Fibroblast of lung (primary cell): ENCODE results near the gene SRPK2. TPM values are rescaled to one million over a fixed set of nuclear protein-coding genes. Genes with fewer than 3 reads are reported as not detected.
"Not testable (repeated sequence)": the region's sequence is repeated elsewhere in the genome, so short reads cannot be mapped to it uniquely, and the experiment has no call there.

Experiments used
- DNase-seq, 2 donors: peaks; one replicate each; pipeline versions ENCODE4 v3.0.0 to v3.0.0-alpha.2; 2010; ENCODE audit warnings: low read depth in 2 of 2
- H2AFZ ChIP-seq: 2 replicates; pipeline ENCODE4 v1.5.1; 2012; ENCODE audit warnings: low read length, control low read depth, inconsistent platforms
- H3K27ac ChIP-seq: 2 replicates; pipeline ENCODE4 v1.5.1; 2011; ENCODE audit warnings: low read length, control low read depth; ENCODE audit not compliant: insufficient read depth
- H3K27me3 ChIP-seq: 2 replicates; pipeline ENCODE4 v1.5.1; 2011; ENCODE audit warnings: mild to moderate bottlenecking, low read length; ENCODE audit not compliant: control insufficient read depth, insufficient read depth
- H3K36me3 ChIP-seq: 2 replicates; pipeline ENCODE4 v1.5.1; 2011; ENCODE audit warnings: low read length; ENCODE audit not compliant: control insufficient read depth, insufficient read depth
- H3K4me1 ChIP-seq: 2 replicates; pipeline ENCODE4 v1.5.1; 2011; ENCODE audit warnings: low read length; ENCODE audit not compliant: control insufficient read depth, insufficient read depth; ENCODE audit errors: extremely low read depth
- H3K4me2 ChIP-seq: 2 replicates; pipeline ENCODE4 v1.5.1; 2011; ENCODE audit warnings: low read length, control low read depth; ENCODE audit not compliant: insufficient read depth; ENCODE audit errors: extremely low read depth
- H3K4me3 ChIP-seq, 4 experiments: fragments of 200-600 bp in 1 of 4; sonication (generic) in 1 of 4; replicated peaks in 1 of 4; 2 replicates each; pipeline ENCODE4 v1.5.1; 2011 to 2016; ENCODE audit warnings: low read length in 4 of 4, low read depth in 3 of 4, mild to moderate bottlenecking in 3 of 4, control low read depth in 2 of 4, inconsistent platforms in 1 of 4, mixed read lengths in 1 of 4; ENCODE audit not compliant: insufficient read depth in 1 of 4; ENCODE audit errors: control extremely low read depth in 1 of 4
- H3K79me2 ChIP-seq: 2 replicates; pipeline ENCODE4 v1.5.1; 2012; ENCODE audit warnings: mild to moderate bottlenecking, low read length, inconsistent platforms; ENCODE audit not compliant: control insufficient read depth, insufficient read depth
- H3K9ac ChIP-seq: 2 replicates; pipeline ENCODE4 v1.5.1; 2011; ENCODE audit warnings: mild to moderate bottlenecking, low read length, control low read depth; ENCODE audit not compliant: insufficient read depth
- H3K9me3 ChIP-seq: 2 replicates; pipeline ENCODE4 v1.5.1; 2012; ENCODE audit warnings: low read depth, low read length; ENCODE audit not compliant: control insufficient read depth, insufficient read depth
- H4K20me1 ChIP-seq: 2 replicates; pipeline ENCODE4 v1.5.1; 2011; ENCODE audit warnings: low read length; ENCODE audit not compliant: control insufficient read depth, insufficient read depth; ENCODE audit errors: extremely low read depth
- CTCF ChIP-seq, 2 donors: IDR thresholded peaks in 1 of 2; conservative IDR thresholded peaks in 1 of 2; 1 replicate in 1 of 2; 2 replicates in 1 of 2; pipeline ENCODE4 v1.5.1; 2011 to 2012; ENCODE audit warnings: low read length in 2 of 2, control low read depth in 1 of 2, inconsistent platforms in 1 of 2, low read depth in 1 of 2, mild to moderate bottlenecking in 1 of 2
- EZH2 ChIP-seq: IDR thresholded peaks from 2 replicates; pipeline ENCODE4 v1.5.1; 2012; ENCODE audit warnings: low read length, control low read depth, mild to moderate bottlenecking; ENCODE audit errors: missing control alignments
- polyA minus RNA-seq: library from RNA; depleted of rRNA, polyadenylated mRNA; stranded (reverse); fragments of >200 nt; gene quantifications from 2 replicates; pipeline ENCODE4 v1.2.3, GENCODE V29; 2011; ENCODE audit warnings: low replicate concordance
- polyA plus RNA-seq, 2 donors: library from polyadenylated mRNA; depleted of rRNA in 1 of 2; stranded (reverse) in 1 of 2; unstranded in 1 of 2; fragments of >200 nt; gene quantifications; 2 replicates each; pipeline ENCODE4 v1.2.1, GENCODE V29; 2011 to 2012; ENCODE audit warnings: missing spikeins in 1 of 2
- total RNA-seq: library from RNA; depleted of rRNA; stranded (reverse); fragments of >200 nt; gene quantifications from 2 replicates; pipeline ENCODE4 v1.2.1, GENCODE V29; 2014

SRPK2 gene
- total RNA-seq, result 45.5 and 61.8 TPM in 2 replicates
- 21.8 and 27.8 TPM in 2 replicates for polyA plus RNA-seq
- 28.9 and 34.9 TPM in 2 replicates for polyA plus RNA-seq (2012)
- polyA minus RNA-seq, result 16.4 and 21.1 TPM in 2 replicates

GRCh38 chr7:105388356-105389087 lies at the start of gene SRPK2:
Gene SRPK2, minus strand, starts transcription at chr7:105388921.
- Histone ChIP-seq H3K4me3 (peak within 1 kb of the TSS; percentile 75 to 86 (median 84)), H2AFZ (peak within 1 kb of the TSS; percentile 73), H3K36me3 (no peaks in the 10 kb centered on the region), H3K27me3 (no peaks in the 10 kb centered on the region), H3K4me1 (no peaks in the 10 kb centered on the region), H3K9me3 (no peaks in the 10 kb centered on the region), H3K9ac (peak within 1 kb of the TSS; percentile 76), H3K79me2 (peaks cover 32% of the 10 kb centered on the region), H3K27ac (peak within 1 kb of the TSS; percentile 61), H4K20me1 (no peaks in the 10 kb centered on the region), H3K4me2 (peak within 1 kb of the TSS; percentile 48)
- peak; percentile 53 to 70 for DNase-seq
- TF ChIP-seq CTCF (conservative IDR thresholded peaks at IDR 0.05 in 1 of 2, IDR thresholded peaks at IDR 0.05 in 1 of 2; ENCODE audit: low read depth in 1 of 2, low read length in 2 of 2) (no peak), EZH2 (no peak)

GRCh38 chr7:105438254-105438653 lies 49.5 kb upstream of the SRPK2 start:
- Histone ChIP-seq H3K4me3 (no peak overlapping the region), H3K9ac (no peak overlapping the region), H3K9me3 (no peaks in the 10 kb centered on the region), H3K27ac (no peak overlapping the region), H4K20me1 (no peaks in the 10 kb centered on the region), H3K4me2 (no peak overlapping the region), H3K27me3 (no peaks in the 10 kb centered on the region), H3K79me2 (no peaks in the 10 kb centered on the region), H2AFZ (no peak overlapping the region), H3K4me1 (peaks cover 4% of the 10 kb centered on the region), H3K36me3 (no peaks in the 10 kb centered on the region)
- no peak for DNase-seq
- TF ChIP-seq CTCF (conservative IDR thresholded peaks at IDR 0.05 in 1 of 2, IDR thresholded peaks at IDR 0.05 in 1 of 2; ENCODE audit: low read depth in 1 of 2, low read length in 2 of 2), result no peak

GRCh38 chr7:105437356-105437755 lies 48.6 kb upstream of the SRPK2 start:
- not testable (repeated sequence) for H3K9ac ChIP-seq, H3K9me3 ChIP-seq, H3K27me3 ChIP-seq, DNase-seq, H3K4me1 ChIP-seq, H3K79me2 ChIP-seq, H3K4me2 ChIP-seq, H3K4me3 ChIP-seq, H3K27ac ChIP-seq, H3K36me3 ChIP-seq, H4K20me1 ChIP-seq, H2AFZ ChIP-seq
